NCI-H510A (cell line): ENCODE measurements around the gene CFAP45.

ENCODE experiments used
- DNase-seq: peaks from one replicate; lab custom pipeline; 2025; lab: John Stamatoyannopoulos, UW

The CFAP45 gene

DNA sequence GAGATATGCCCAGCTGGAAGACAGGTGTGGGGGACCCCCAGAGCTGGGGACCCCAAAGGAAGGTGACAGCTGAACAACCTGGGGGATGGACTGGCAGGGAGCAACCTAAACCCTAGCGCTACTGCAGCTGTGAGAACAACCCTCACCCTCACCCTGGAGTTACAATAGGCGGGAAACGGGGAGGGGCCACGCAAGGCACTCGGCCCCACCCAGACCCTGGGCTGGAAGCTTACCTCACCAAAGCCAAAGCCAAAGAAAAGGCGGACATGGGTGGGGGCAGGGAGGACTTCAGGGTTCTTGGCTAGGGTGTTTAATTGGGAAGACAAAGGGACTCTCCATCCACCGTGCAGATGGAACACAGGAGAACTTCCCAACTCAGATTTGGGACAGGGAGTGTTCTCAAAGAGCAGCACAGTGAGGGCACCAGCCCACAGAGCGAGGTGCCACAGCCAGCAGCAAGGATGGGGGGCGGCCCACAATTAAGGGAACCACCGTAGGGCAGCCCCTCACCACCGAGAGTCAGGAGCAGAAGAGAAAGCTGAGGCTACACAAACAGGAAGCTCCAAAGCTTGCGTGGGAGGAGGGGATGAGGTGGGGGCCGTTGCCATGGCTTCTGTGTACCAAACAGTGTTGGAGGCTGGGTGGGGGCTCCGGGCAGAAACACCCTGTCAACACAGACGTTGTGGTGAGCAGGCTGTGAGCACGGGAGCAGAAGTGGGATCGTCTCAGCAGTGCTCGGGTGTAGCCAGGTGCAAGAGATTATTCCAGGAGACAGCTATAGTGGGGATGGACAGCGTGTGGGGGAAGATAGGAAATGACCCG, 23.4 kb upstream of the CFAP45 start:
- DNase-seq = peak; percentile 72

DNA sequence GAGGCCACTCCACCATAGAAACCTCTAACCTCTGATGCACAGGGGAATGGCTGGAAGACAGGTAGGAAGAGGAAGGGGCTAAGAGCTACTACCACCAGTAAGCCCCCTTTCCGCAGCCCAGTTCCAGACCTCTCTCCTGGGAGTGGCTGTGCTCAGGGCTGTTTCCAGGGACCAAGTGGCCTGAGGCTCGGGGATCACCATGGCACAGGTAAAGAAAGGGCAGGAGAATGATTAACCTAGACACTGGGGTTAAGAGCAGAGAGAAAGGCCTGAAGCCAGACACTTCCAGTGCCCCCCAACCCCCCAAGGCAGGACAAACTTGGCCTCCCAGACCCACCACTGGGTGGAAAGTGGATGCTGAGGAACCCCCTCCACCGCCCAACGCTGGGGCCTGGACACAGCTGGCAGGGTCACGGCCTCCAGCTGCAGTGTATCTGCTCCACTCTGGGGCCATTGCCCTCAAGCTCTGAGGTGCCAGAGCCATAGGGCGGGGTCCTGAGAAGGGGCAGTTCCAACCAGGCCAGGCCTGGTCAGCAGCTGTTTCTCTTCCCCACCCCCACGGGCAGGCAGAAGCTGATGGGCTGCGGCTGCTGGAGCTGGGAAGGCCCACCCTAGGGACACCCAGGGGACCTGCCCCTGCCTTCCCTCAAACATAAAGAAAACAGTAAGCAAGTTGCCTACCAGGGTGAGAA, 22.7 kb upstream of the CFAP45 start:
- no peak for DNase-seq

DNA sequence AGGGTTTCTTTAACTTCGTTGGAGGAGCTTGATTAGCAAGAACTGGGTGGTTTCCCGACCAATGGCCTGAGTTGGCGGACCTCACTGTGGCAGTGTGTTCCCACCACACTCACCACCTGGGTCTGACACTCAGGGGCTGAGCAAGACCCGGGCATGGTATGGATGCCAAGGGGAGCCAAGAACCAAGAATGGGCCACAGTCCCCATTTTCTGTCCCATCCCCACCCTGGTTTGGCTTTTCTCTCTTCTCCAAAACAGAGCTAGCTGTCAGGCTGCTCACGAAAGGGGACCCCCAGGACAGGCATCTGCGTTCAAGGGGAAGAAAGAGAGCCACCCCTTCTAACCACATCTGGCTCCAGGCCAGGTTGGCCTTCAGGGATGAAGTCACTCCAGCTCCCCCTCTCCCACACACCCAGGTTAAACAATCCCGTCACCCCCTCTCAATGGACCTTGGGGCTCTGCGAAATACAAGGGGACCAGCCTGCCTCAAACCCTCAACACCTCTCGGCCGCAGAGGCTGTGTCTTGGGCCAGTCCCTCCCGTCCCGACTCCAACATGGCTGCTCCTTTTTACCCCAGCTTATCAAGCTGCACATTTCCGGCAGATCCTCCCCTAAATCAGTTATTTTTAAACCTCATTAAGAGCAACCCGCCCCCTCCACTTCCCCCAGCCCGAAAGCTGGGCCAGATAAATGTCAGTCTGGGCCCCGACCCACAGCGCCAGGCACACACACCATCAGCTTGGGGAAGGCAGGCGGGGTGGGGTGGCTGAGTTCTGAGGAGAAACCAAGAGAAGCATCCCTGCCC, 21.9 kb upstream of the CFAP45 start:
- DNase-seq = no peak

DNA sequence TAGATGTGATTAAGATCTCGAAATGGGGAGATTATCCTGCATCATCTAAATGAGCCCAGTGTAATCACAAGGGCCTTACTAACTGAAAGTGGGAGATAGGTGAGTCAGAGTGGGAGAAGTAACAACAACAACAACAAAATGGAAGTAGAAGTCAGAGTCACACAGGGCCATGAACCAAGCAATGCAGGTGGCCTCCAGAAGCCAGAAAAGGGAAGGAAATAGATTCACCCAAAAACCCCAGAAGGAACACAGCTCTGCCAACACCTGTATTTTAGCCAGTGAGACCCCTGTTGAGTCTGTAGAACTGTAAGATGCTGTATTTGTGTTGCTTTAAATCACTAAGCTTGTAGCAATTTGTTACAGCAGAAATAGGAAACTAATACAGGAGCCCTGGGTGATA, 21.3 kb upstream of the CFAP45 start:
- DNase-seq = no peak

DNA sequence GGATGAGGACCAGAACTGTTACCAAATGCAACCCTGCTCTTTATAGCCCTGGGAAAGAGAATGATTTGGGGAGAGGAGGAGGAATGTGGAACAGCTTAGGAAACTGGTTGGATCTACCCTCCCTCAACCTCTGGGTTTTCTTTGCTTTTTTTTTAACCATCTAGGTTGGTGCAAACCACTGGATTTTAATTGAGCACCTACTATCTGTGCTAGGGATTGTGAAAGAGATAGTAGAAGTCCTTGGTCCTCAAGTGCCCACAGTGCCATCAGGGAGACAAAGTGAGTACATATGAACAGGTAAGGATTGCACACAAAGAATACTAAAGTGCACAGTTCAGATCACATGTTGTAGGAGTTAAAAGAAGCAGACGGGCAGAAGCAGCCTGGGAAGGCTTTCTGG, 20.7 kb upstream of the CFAP45 start:
- no peak for DNase-seq

DNA sequence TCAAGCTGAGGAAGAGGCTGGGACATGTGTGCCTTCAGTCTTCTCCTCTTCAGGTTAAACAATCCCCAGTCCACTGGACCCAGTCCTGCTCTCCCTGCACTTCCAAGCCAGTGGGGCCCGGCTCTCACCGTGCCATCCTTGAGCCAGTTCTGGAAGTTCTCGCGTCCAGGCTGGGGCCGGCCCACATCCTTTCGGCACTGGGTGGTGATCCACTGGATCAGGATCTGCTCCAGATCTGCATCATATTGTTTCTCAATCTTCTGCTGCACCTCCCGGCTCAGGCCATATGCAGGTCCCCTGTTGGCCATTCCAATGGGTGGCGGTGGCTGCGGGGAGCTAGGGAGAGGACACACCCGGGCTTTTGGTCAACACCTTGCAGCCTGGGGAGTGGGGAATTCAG, 20.2 kb upstream of the CFAP45 start:
- no peak for DNase-seq

DNA sequence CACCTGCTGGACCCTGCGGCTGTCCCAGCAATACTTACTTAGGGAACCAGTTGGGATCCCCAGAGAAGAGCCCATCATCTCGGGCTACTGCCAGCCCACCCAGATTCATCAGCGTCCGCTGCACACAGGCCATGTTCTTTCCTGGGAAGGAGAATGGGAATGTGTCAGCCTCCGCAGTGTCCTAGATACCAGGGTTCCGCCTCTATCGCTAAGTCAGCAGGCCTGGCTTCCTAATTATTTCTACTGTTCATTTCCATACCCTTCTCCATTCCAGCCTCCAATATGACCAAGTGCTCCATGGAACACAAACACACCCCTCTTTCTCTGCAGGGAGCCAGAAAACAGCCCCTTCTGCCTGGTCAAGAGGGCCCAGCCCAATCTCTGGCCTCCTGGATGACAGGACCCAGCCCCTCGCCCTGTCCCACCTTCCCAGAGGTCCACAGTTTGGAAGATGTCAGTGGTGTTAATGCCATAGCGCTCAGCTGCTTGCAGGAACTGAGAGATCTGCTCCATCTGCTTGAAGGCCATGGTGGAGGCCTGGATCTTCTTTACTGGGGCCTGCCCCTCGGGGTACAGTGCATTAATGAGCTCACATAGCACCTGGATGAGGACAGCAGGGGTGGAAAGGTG, 19.4 kb upstream of the CFAP45 start:
- no peak for DNase-seq

DNA sequence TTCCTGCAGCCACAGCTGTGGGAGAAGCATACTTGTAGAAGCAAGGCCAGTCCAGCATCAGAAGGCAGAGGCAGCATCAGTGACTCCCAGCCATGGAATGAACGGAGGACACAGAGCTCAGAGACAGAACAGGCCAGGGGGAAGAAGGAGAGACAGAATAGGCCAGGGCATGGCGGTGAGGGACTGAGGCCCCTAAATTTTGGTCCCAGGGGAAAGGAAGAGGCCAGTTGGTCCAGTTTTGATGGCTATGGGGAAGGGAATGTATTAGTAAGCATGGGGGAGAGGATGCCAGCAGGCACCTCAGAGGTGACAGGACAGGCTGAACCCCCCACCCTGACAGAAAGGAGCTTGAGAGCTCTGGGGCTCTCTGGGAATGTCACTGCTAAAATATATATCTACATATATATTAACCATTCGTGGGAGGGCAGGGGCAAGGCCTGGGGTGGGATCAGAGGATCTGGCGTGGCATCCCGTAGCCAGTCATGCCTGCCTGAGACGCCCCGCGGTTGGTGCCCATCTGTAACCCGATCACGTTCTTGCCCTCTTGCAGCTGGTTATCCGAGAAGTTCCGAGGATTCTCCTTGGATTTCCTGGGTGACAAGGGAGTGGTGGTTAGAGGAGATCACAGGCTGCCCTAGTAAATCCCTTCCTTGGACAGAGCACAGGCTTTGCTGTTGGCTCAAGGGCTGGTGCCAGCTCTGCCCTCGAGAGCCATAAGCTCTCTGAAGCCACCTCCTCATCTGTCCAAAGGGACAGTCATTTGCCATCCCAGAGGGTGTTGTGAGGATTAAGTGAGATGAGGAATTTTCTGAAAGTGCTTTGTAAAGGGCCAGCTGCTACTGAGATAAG, 18.6 kb upstream of the CFAP45 start:
- no peak for DNase-seq

DNA sequence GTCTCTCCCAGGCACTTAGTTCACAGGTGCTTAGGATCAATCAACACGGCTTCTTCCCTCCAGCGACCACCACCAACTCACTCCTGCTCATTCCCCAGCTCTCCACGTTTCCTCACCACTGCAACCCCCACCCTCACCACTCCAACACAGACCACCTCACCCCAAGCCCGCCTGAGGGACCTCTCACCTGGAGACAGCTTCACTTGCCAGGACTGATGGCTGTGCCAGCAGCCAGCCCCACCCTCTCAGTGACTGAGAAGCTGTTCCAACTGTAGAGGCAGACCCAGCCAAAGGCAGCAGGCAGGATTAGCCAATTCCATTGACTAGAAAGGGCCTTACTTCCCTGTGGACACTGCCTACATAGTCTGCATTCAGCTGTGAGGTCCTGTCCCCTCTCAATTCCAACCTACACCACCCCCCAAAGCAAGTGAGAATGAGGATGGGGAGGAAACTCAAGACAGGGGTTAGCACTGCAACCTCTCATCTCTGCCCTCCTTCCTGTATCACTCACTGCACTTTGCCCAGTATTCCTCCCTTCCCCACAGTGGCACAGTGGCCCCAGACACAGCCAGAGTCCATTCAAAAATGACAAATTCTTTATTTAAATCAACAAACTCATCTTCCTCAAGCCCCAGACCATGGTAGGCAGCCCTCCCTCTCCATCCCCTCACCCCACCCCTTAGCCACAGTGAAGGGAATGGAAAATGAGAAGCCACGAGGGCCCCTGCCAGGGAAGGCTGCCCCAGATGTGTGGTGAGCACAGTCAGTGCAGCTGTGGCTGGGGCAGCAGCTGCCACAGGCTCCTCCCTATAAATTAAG, 17.8 kb upstream of the CFAP45 start:
- DNase-seq = no peak

DNA sequence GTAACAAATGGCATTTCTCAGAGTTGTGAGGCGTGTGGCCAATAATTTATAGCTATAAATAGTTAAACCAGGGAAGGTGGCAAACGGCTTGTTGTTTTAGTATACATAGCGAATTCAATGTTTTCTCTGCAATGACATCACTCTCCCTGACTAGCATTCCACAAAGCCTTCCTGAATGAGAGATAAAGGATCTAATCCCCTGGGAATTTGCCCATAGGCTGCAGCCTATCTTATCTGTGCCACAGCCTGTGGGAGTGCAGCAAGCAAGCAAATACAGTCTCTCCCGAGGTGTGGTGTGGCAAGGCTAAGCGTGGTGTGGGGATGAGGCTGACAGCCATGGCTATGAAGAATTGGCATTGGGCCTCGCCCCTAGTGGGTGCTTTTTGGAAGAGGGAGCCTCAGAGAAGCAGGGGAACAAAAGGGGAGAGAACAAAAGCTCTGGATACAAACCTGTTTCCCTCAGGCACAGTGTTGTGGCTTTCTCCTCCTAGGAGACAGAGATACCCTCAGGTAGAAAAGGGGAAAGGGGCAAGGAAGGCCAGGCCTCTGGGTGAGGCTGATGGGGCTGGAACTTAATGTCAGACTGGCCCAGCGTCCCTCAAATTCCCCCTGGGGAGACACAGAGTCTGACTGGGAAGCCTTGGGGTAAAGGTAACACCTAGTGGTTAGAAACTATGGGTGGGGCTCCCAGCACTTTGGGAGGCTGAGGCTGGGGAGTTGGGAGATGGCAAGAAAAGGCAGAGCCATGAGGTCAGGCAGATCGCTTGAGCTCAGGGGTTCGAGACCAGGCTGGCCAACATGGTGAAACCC, 16.5 kb upstream of the CFAP45 start:
- DNase-seq = no peak

DNA sequence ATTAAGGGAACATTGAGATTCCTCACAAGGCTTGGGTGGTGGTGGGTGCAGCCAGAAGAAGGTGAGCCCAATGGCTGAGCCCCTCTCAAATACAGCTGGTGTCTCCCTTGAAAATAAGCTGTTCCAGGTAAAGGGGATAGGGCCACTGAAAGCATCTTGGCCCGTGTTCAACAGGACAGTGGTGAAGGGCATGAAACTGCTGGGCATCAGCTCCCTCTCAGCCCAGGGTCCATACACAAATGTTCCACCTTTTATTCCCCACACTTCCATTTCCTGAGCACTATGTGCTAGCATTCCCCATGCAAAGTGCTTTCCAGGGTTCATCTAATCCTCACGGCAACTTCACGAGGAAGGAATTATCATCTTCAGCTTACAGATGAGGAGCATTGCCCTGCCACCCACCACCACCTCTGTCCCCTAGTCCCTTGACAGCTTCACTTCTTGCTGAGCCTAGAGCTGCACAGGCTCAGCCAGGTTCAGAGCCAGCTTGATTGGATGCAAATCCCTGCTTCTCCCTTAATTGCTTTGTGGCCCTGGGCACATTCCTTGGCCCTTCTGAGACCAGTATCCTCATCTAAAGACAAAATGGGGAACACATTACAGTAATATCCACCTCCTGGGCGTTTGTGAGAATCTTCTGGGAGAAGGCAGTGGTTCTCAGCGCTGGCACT, 15.7 kb upstream of the CFAP45 start:
- no peak for DNase-seq

DNA sequence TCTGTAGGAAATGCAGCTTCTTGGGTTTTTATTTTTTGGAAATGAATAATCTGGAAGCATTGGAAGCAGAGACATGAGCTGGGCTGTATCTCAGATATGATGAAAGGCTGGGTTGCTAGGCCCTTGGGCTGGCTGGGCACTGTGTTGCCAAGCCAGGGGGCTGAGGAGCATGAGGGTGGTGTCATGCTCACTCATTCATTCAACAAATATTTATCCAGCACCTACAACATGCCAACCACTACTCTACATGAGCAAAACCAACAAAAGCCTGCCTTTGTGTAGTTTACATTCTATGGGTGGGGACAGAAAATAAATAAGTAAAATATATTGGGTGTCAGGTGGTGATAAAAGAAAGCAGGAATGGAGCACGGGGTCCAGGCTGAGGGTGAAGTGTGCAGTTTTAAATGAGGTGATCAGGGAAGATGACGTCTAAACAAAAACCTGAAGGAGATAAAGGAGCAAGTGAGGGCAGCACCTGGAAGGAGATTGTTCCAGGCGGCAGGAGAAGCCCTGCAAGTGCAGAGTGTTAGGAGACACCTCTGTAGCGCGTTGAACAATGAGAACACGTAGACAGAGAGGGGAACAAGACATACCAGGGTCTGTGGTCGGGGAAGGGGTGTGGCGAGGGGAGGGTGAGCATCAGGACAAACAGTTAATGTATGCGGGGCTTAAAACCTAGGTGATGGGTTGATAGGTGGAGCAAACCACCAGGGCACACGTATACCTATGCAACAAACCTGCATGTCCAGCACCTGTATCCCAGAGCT, 14.5 kb upstream of the CFAP45 start:
- no peak for DNase-seq

DNA sequence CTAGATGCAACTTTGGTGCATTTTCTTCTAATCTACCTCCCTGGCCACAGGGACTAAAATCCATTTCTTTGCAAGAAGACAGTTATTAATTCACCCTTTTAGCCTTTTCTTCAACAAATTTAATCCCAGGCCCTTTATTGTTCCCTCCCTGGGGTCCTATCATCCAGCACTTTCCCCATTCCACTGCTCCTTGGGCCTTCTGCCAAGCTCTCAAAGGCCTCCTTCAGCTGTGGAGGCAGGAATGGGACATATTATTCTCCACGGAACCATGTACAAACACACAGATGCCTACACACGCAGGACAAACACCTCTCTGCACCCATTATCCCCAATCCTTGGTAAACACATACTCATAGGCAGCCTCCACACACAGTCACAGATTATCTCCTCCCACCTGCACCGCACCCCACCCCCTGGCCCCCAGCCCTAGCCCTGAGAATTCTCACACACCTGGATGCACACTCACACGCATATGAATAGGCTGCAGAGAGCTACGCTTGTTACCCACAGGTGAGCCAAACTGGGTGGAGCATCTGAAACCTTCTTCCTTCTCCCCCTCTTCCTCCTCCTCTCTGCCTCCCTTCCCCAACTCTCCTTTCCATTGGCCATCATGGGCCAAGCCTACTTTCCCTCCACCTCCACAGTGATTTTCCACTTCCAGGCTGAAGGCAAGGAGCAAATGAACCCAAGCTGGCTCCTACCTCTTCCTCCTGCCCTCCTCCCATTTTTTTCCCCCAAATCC, 13.7 kb upstream of the CFAP45 start:
- peak; percentile 49 for DNase-seq

DNA sequence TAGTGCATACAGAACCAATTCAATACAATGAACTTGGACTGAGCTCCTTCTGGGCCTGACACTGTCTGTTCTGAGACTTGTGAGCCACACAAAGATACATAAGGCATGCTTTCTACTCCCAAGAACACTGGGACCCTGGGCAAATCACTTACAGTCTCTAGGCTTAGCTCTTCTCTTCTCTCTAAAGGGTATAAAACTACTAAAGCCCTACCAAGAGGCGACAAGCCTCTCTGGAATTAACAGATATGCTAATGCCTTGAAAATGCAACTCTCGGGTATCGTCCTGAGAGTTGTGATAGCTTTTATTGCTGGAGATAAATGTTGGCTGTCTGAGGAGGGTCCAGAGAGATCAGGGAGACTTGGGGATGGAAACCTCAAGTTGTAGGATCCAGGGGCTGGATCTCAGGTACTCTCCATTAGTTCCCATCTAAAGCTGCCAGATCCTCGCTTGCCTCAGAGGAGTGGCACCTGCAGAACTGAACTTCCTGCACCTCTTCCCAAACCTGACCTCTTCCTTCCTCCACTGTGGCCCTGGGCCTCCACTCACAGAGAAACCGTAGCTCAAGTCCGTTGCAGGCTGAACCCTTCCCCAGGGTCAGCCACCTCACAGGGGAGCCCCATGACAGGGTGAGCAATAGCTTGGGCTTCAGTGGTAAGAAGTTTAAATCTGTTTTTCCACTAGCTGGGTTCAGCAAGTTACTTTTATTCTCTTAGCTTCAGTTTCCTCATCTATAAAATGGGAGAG, 11.5 kb upstream of the CFAP45 start:
- DNase-seq = no peak

DNA sequence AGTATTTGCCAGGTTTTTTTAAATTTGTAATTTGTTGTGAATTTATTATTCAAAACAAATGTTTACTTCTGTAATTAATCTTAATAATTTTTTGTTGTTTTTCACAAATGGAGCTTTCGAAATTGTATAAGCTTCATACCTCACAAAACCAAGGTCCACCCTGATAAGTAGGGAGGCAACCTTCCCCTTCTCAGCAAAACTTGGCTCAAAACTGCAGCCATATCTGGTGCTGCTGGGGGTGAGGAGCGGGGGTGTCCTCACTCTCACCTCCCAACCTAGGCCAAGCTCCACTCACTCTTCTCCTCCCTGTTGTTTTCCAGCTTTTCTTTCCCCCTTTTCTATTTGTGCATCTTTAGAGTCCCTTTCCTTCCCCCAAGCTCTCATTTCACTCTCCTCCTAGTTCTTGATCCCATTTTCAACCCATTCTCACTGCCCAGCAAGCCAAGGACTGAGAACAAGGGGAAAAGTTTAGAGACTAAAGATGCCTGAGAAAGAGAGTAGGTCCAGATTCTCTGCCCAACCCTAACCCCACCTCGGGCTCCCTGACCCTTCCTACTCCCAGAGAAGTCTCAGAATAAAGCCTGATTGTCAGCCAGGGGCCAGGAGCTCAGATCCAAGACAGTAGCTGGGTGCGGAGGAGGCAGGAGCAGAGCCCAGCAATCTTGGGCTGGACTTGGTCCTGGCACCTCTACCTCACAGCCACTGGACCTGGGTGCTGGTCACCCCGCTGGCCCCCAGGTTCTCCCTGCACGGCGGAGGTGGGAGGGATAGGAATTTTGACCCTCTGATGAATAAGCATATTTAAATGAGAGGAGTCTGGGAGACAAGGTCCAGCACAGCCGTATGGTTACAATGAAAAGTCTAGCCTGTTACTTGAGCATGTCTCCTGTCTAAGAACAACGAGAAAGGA, 8.3 kb upstream of the CFAP45 start:
- DNase-seq = no peak

DNA sequence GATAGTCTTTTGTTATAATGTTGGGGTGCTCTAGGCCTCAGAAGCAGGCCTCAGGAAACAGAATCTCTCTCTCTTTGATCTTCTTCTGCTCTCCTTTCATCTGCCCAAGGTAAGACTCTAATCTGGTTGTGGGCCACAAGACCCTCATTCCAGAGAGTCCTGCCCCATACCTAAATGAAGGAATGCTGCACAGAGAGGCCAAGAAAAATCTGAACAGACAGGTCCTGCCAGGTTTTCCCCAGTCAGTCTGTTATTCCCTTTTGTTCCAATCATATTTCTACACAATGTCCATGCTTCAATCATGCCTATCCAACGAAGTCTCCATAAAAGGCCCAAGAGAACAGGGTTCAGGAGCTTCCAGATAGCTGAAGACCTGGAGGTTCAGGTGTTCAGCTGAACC, 7.0 kb upstream of the CFAP45 start:
- DNase-seq = no peak
